GM21723 (cell line): ENCODE measurements around the gene SNAPC3.
"Not testable (repeated sequence)": the region's sequence is repeated elsewhere in the genome, so short reads cannot be mapped to it uniquely, and the experiment has no call there.

Source experiments
- ATAC-seq: cut with Tn5 transposase; IDR thresholded peaks from one replicate; pipeline ENCODE4 v1.9.1; 2021; ENCODE audit warnings: mild to moderate bottlenecking, moderate library complexity; ENCODE audit not compliant: unreplicated experiment

SNAPC3 gene

DNA sequence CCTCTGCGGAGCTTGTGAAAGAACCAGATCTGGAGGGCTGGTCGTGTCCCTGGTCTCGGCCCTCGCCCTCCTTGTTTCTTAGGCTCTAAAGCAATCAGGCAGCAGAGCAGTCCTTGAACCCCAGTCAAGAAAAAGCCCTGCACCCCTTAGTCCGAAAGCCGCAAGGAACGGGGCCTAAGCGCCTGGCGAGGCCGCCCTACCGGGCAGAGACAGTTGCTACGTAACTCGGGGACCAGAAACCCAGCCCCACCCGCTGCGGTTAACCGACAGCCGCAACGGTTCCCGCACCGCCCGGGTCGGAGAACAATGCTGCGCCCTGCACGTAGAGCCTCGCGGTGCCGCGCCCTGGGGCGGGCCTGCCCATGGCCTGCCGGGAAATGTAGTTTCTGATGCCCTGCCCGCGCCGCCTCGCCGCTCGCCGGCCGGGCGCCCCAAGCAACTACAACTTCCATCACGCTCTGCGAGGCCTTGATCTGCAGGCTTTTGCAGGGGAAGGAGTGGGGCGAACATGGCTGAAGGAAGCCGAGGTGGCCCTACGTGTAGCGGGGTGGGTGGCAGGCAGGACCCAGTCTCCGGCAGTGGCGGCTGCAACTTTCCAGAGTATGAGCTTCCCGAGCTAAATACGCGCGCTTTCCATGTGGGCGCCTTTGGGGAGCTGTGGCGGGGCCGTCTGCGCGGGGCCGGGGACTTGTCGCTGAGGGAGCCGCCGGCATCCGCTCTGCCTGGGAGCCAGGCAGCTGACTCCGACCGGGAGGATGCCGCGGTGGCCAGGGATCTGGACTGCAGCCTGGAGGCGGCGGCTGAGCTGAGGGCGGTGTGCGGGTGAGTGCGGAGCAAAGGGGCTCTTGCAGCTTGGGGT is at the start of gene SNAPC3:
SNAPC3 (plus strand) TSS at position 505 of the 859 bp plus-strand sequence; CDS start at position 509, 4 bp downstream.
- ATAC-seq, result peak; percentile 96

GRCh38 chr9:15373881-15374280 is 48.8 kb upstream of the SNAPC3 start:
- no peak for ATAC-seq

DNA sequence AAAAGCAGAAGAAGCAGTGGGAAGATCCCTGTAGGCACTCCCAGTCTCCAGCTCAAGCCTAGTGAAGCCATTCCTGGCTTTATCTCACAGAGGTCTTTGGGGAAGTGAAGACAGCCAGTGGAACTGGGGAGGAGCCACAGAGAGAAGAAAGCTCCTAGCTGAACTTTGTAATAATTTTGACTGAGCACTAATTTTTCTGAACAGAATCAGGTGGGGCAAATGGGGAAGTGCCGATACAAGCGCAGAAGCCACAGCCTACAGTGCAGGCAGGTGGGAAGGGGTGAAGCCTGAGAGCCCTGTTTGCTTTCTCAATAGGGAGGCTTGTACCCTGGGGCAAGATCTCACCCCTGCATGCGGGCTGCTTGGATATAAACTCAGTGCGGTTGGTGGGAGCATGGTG is 48.4 kb upstream of the SNAPC3 start:
- no peak for ATAC-seq

DNA sequence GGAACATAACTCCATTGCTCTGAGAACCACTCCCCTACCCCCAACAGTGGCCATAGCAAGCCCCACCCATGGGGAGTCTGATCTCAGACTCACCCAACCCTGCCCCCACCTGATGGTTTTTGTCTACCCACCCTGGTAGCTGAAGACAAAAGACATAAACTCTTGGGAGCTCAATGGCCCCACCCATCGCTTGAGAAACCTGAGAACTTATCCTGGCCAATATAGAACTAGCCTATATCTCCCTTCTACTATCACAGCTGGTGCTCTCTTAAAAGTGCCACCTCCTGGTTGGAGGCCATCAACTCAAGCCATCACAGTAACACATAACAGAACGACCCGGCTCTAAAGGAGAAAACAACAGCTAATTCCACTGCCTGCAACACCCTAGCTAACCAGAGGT is 47.9 kb upstream of the SNAPC3 start:
- no peak for ATAC-seq

GRCh38 chr9:15377625-15378540 is 44.8 kb upstream of the SNAPC3 start:
- no peak for ATAC-seq

GRCh38 chr9:15379317-15379716 is 43.4 kb upstream of the SNAPC3 start:
- not testable (repeated sequence) for ATAC-seq

- not testable (repeated sequence) for ATAC-seq
These were observed 42.8 kb upstream of the SNAPC3 start for GRCh38 chr9:15379888-15380287.

DNA sequence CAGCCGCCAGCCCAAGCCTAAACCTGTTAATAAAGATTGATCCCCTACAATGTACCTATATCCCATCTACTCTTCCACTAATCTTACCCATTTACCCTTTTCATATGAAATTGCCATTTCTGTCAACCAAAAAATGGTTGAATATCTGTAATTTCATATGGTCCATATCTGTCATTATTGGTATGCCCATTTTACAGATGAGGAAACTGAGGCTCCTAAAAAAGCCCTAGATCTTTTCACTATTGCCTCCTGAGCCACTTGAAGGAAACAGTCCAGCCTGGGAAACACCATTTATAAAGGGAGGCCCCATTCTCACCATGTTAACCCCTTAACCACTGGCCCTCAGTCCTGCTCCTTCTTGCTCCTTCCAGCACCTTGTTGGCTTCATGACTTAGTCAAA is 41.2 kb upstream of the SNAPC3 start:
- no peak for ATAC-seq

- ATAC-seq, result no peak
These were observed 36.2 kb upstream of the SNAPC3 start for GRCh38 chr9:15386465-15386864.

DNA sequence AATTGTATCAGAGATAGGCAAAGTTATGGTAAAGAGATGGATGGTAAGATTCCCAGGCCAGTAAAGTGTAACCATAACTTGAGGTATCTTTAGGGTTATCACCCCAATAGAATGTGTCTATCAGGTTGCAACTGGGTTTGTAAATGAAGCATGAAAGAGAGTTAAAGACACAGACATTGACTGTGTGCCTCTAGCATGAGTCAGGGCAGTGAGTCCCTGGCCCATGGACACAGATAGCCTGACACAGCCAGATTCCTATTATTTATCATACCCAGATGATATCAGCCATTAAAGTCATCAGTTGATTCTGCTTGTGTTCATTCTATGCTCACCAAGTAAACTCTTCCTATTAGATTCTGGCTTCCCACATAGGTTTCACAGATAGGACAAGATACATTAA is 33.5 kb upstream of the SNAPC3 start:
- ATAC-seq, result no peak

DNA sequence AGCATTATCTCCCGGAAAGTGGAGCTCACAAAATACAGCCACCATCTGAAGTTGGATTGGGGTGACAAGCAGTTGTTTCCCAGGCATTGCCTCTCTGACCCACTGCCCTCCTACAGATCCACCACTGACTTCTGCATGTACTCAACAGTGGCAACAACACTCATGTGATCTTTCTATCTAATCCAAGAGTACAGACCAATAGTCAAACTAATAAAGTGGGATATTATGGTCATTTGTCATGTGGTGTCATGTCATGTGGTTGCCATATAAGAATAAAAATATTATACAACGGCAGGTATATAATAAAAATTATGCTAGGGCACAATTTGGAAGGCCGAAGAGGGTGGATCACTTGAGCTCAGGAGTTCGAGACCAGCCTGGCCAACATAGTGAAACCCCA is 33.0 kb upstream of the SNAPC3 start:
- no peak for ATAC-seq

DNA sequence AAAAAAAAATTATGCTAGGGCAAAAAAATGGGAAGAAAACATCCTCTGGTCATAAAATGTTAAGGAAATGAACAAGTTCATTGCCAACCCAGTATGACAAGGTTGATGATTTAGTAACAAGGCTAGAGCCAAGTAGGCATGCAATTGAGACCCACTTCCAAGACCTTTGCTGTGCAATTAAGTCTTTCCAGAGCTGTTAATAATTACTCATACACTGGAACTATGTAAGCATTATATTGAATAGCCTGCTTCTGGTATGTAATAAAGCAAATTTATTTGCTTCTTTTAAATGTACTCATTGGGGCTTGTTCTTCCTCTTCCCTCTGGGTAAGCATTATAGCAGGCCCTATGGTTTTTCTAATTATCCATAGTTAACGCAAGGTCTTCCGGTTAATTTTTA is 32.5 kb upstream of the SNAPC3 start:
- ATAC-seq, result no peak

DNA sequence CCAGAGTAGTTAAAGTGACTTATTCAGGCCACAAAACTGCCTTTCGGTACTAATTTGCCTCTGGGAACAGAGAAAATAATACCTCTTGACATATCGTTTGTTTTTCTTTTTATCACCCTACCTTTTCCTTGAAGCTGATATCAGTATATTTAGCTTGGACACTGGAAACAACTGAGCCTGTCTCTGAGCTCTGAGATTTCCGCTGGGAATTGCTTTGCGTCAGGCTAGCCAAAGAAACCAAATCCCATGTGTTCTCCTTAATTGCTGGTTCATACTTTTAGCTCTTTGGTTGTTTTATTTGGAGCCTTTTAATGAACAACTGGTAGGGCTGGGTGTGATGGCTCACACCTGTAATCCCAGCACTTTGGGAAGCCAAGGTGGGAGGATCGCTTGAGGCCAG is 30.3 kb upstream of the SNAPC3 start:
- ATAC-seq, result no peak

- ATAC-seq, result no peak
These were observed 22.3 kb upstream of the SNAPC3 start for GRCh38 chr9:15400281-15400941.

DNA sequence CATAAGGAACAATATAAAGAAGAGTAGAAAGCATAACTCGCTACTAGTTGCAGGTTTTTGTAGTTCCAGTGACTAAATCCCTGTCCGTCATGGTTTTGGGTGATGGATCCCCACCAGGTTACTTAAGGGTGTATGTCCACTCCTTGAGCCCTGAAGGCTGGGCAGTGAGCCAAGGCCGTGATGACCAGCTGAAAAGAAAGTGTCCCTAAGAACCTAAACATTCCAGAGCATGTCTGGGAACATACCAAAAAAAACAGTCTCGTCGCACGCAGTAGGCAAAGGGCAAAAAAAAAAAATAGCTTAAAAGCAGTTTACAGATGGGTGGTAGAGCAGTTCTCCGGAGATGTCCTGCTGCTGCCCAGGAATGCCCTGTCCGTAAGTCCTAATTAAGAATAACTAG is 21.4 kb upstream of the SNAPC3 start:
- no peak for ATAC-seq

DNA sequence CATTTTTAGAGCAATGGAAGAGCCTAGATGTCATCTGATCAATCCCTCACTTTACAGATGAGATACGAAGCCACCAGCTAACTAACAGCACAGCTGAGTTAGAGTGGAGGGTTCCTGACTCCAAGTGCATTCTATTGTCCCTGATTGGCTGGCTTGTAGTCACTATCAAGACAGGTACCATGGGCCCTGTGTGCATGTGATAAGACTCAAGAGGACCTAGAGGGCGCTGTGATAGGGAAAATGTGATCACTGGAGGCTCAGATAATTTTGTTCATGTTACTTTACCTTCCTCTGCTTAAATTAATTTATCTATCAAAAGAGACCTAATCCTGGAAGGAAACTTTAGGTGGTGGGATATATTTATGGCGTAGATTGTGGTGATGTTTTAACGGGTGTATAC is 19.5 kb upstream of the SNAPC3 start:
- peak; percentile 59 for ATAC-seq

DNA sequence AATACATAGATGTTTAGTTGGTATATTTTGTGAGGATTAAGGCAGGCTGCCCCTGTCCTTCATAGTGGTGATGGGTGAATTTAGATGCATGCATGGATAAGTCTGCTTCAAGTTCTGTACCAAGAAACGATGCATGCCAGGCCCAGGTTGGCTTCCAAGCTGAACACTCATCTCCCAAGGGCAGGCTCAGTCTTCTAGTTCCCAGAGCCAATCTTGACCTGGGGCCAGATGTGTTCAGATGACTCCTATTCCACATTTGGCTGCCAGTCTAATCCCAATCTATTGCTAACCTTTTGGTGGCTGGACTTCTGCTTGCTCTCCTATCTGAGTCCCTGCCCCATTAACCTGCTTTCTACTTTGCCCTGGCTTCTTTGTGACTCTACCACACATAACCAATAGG is 18.5 kb upstream of the SNAPC3 start:
- no peak for ATAC-seq

GRCh38 chr9:15416880-15417279 is 5.8 kb upstream of the SNAPC3 start:
- ATAC-seq, result no peak

DNA sequence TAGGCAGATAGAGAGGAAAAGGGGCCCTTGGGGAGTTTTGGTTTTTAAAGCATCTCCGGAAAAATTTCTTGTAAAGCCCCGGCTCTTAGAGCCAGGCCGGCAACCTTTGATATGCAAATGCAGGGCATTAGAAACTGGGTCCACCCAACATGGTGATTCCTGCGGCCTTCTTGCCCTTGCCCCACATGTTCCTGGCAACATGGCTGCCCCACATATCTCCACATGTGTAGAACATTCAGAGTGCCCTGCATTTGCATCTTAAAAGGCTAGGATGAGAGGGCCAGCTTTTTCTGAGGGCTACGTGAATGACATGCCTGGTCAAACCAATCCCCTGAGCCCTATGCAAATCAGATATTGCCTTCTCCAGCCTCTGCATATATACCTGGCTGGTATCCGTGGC is 5.0 kb upstream of the SNAPC3 start:
- ATAC-seq, result no peak

GRCh38 chr9:15420796-15421195 is 1.9 kb upstream of the SNAPC3 start:
- ATAC-seq, result no peak

DNA sequence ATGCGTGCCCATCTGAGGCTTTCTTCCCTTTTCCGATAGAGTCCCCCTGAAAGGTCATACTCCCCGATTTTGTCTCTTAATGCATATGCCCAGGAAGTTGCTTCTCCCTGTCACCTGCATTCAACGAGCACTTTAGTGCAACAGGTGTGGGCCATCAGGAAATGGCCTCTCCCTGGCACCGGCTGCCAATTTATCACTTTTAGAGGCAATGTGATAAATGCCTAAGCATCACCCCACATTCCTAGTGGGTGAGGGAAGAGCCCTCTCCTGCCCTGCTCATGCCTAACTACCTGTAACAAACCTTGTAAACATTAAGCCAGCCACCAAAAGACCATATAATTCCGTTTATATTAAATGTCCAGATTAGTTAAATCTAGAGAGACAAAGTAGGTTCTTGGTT is 1.1 kb upstream of the SNAPC3 start:
- ATAC-seq, result no peak
